GM12892 (cell line): Measurements from ENCODE around the gene AMER2.

Experiments used
- POLR2A ChIP-seq: IDR thresholded peaks from 2 replicates; pipeline ENCODE4 v1.6.1; 2011; ENCODE audit warnings: low read depth, low read length, control low read depth
- TAF1 ChIP-seq: IDR thresholded peaks from 2 replicates; pipeline ENCODE4 v1.6.1; 2011; ENCODE audit warnings: low read depth, mild to moderate bottlenecking, control low read depth, low read length, borderline replicate concordance

DNA sequence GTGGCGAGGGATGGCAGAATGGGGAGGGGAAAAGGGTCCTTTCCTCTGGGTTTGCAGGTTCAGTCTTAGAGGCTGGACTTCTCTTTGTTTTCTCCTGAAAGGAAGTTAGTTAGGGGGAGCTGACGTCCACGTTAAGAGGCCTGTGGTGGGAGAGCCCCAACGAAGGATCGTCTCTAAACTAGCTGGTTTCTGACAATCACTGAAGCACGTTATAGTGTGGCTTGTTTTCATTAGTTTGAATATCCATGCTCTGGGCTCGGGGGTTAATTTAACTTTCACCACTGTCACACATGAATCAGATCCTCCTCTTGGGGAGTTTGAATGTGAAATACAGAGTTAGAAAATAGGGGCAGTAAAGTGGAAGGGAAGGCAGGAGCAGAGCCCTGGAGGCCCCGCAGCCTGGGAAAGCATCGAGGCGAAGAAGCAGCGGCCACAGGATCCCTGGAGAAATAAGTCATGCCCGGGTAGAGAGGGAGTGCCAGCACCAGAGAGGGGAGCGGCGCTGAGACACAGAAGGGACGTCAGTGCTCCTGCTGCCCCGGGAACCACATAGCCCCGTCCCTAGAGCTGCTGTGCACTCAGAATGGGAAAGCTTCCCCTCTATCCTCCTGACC lies 31.1 kb upstream of the AMER2 start:
- TF ChIP-seq POLR2A = no peak
- no peak for TF ChIP-seq TAF1
